Esophagus muscularis mucosa (tissue), 4 donors: Measurements from ENCODE around the gene CUBN.

Experiments
- EP300 ChIP-seq: sonication (generic); formaldehyde crosslinking; IDR thresholded peaks from one replicate; pipeline ENCODE4 v1.6.1; 2017; ENCODE audit warnings: antibody characterized with exemption
- POLR2A ChIP-seq: fragments of 450-650 bp; IDR thresholded peaks from one replicate; pipeline ENCODE4 v1.6.1; 2017; ENCODE audit warnings: antibody characterized with exemption, moderate library complexity, mild to moderate bottlenecking, low read depth
- TF ChIP-seq, protein P1 (sequence below), 3 experiments: fragments of 200-600 bp in 2 of 3; fragments of 450-650 bp in 1 of 3; sonication (generic) in 2 of 3; IDR thresholded peaks; one replicate each; pipeline ENCODE4 v1.5.1; 2017 to 2019; ENCODE audit warnings: antibody characterized with exemption in 3 of 3, mild to moderate bottlenecking in 2 of 3, moderate library complexity in 1 of 3

- TF ChIP-seq, protein P1, sequence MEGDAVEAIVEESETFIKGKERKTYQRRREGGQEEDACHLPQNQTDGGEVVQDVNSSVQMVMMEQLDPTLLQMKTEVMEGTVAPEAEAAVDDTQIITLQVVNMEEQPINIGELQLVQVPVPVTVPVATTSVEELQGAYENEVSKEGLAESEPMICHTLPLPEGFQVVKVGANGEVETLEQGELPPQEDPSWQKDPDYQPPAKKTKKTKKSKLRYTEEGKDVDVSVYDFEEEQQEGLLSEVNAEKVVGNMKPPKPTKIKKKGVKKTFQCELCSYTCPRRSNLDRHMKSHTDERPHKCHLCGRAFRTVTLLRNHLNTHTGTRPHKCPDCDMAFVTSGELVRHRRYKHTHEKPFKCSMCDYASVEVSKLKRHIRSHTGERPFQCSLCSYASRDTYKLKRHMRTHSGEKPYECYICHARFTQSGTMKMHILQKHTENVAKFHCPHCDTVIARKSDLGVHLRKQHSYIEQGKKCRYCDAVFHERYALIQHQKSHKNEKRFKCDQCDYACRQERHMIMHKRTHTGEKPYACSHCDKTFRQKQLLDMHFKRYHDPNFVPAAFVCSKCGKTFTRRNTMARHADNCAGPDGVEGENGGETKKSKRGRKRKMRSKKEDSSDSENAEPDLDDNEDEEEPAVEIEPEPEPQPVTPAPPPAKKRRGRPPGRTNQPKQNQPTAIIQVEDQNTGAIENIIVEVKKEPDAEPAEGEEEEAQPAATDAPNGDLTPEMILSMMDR (IDR thresholded peaks at IDR 0.05): no peak
- TF ChIP-seq POLR2A (no peak), EP300 (no peak)
Measured at GRCh38 chr10:17028798-17029197, 100.8 kb downstream of the CUBN start.
